ENCODE data around the gene ATP6V1G2. TPM values are rescaled to one million over a fixed set of nuclear protein-coding genes. Genes with fewer than 3 reads are reported as not detected.

The ATP6V1G2 gene
- total RNA-seq, 1 donor from 2014 or later, result 5.1 TPM

DNA sequence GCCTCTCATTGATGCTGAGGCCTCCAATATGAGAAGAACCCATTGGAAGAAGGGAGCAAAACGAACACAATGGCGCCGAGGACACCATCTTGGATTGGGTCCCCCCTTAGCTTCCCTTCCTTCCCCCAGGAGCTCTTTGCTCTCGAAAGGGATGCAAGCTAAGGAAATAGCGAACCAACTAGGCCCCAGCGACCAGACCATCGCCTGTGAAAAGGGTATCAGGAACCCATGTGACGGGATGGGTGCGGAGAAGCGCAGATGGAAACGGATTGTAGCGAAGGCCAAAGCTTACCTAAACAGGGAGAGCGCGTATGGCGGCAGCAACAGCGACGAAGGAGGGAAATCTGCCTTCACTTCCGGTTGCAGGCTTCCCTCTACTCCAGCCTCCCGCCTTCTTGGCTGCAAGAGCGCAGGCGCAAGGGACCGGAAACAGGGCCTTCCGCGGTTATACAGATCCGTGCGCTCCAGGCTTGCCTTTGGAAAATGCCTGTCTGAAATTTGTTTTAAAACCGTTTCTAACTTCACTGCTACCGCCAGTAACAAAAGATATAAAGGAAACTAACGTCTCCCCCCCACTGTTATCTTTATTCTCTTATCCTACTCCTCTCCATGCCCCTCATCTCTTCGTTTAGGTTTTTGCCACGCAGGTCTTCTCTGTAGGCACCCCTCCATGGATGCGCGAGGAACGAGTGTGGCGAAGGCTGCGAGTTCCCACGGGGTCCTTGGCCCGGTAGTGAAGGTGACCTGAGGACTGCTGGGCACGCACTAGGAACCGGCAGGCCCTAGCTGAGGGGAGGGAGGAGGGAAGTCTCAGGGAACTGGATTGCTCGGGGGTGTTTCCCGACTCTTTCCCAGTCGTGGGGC, 4.5 kb downstream of the ATP6V1G2 start, which contains the start of gene DDX39B:
TSS of gene DDX39B (minus strand) at position 346 of the 864 bp plus-strand sequence. CDS start 1,471 bp downstream, outside the sequence.
- Mint-ChIP-seq H3K4me3 (peak within 1 kb of the TSS; percentile 100), H3K36me3 (ENCODE audit: low read depth) (peaks cover 29% of the 10 kb centered on the region), H3K9me3 (no peaks in the 10 kb centered on the region), H3K4me1 (peaks cover 60% of the 10 kb centered on the region), H3K27me3 (ENCODE audit: low read depth) (no peaks in the 10 kb centered on the region), H3K27ac (ENCODE audit: unreplicated experiment) (peak within 1 kb of the TSS; percentile 100)
- TF ChIP-seq CTCF (conservative IDR thresholded peaks at IDR 0.05), result no peak
- peak; percentile 85 for DNase-seq (ENCODE audit: low read depth, low spot score)

- peaks cover 35% of the 10 kb centered on the region for H3K36me3 Mint-ChIP-seq (ENCODE audit: low read depth)
- H3K27ac Mint-ChIP-seq (ENCODE audit: unreplicated experiment), result peak overlapping the region; percentile 100
- peak overlapping the region; percentile 100 for H3K4me3 Mint-ChIP-seq
- H3K9me3 Mint-ChIP-seq, result no peaks in the 10 kb centered on the region
- no peak for DNase-seq (ENCODE audit: low read depth, low spot score)
- peaks cover 57% of the 10 kb centered on the region for H3K4me1 Mint-ChIP-seq
- no peaks in the 10 kb centered on the region for H3K27me3 Mint-ChIP-seq (ENCODE audit: low read depth)
- TF ChIP-seq CTCF (conservative IDR thresholded peaks at IDR 0.05), result no peak
Observed at GRCh38 chr6:31541059-31541657, 5.2 kb downstream of the ATP6V1G2 start.

DNA sequence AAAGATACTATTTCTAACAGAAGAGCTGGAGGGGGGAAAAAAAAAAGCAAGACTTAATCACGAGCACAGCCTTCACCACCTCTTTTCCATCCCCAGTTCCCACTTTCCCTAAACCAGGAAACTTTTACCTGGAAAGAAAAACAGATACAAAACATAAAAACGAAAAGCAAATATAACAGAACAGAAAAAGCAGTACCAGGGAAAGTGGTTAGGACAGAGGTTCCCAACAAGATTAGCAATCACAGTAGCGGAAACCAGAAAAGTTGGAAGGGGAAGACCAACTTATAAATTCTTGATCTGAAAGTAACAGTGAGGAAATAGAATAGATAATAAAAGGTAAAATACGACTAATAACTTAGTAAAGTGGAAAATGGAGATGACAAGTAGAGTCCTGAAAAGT, 5.8 kb downstream of the ATP6V1G2 start:
- Mint-ChIP-seq H3K36me3 (ENCODE audit: low read depth) (peaks cover 40% of the 10 kb centered on the region), H3K27me3 (ENCODE audit: low read depth) (no peaks in the 10 kb centered on the region), H3K4me1 (peaks cover 57% of the 10 kb centered on the region), H3K4me3 (peak overlapping the region; percentile 100), H3K27ac (ENCODE audit: unreplicated experiment) (peak overlapping the region; percentile 100), H3K9me3 (no peaks in the 10 kb centered on the region)
- no peak for DNase-seq (ENCODE audit: low read depth, low spot score)
- TF ChIP-seq CTCF (conservative IDR thresholded peaks at IDR 0.05), result no peak

- H3K27ac Mint-ChIP-seq (ENCODE audit: unreplicated experiment), result no peak overlapping the region
- no peaks in the 10 kb centered on the region for H3K27me3 Mint-ChIP-seq (ENCODE audit: low read depth)
- no peak for DNase-seq (ENCODE audit: low read depth, low spot score)
- TF ChIP-seq CTCF (conservative IDR thresholded peaks at IDR 0.05), result no peak
- peaks cover 52% of the 10 kb centered on the region for H3K36me3 Mint-ChIP-seq (ENCODE audit: low read depth)
- peak overlapping the region; percentile 100 for H3K4me3 Mint-ChIP-seq
- no peaks in the 10 kb centered on the region for H3K9me3 Mint-ChIP-seq
- peaks cover 61% of the 10 kb centered on the region for H3K4me1 Mint-ChIP-seq
Observed at GRCh38 chr6:31538805-31539400, 7.5 kb downstream of the ATP6V1G2 start.

GRCh38 chr6:31535538-31536324, 10.7 kb downstream of the ATP6V1G2 start:
- no peak for DNase-seq (ENCODE audit: low read depth, low spot score)
- Mint-ChIP-seq H3K27ac (ENCODE audit: unreplicated experiment) (no peak overlapping the region), H3K27me3 (ENCODE audit: low read depth) (no peaks in the 10 kb centered on the region), H3K4me3 (peak overlapping the region; percentile 65), H3K4me1 (peaks cover 55% of the 10 kb centered on the region), H3K36me3 (ENCODE audit: low read depth) (peaks cover 61% of the 10 kb centered on the region), H3K9me3 (no peaks in the 10 kb centered on the region)
- no peak for TF ChIP-seq CTCF (conservative IDR thresholded peaks at IDR 0.05)
